Stimulated activated CD4-positive, alpha-beta T cell treated with anti-CD3 and anti-CD28 coated beads, Interleukin-15, amount 100 ng/mL, for 1 hour (primary cell): Measurements from ENCODE around the gene KIF16B.

ENCODE experiments used
- DNase-seq, 2 donors: peaks; one replicate each; pipeline ENCODE4 v3.0.0-alpha.2; 2020; ENCODE audit warnings: low read depth in 1 of 2, low spot score in 1 of 2

KIF16B gene

GRCh38 chr20:16364320-16364687 is 208.9 kb downstream of the KIF16B start:
- DNase-seq: no peak

DNA sequence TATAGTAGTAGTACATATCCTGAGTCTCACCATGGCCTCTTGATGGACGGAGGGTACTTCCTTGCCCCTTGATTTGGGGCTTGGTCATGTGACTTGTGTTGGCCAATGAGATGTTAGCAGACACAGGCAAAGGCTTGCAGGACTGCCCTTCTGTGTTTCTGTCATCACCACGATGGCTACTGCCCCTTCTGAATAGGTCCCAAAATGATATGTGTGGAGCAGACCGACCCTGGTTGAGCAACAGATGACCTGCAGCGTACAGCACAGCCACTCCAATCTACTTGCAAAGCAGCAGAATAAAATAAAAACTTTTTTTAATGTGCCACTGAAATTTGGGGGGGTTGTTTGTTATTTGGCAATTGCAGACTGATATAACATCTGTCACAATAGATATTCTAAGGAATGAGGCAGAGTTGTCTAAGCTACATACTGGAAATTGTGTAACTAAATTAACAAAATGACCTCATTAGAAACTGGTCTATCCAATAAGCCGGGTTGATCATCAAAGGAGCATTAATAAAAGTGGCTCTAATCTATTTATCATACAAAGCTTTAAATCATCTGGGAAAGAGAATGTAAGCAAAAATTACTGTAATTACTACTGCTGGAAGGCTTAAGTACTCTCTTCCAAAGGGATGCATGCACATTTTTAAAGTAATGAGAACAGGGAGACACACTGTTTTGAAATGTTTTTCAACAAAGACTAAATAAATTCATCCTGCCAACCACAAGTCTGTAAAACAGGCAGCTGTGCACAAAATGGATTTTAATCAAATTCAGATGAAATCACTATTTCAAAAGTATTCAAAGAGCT is 209.5 kb downstream of the KIF16B start:
- no peak for DNase-seq

DNA sequence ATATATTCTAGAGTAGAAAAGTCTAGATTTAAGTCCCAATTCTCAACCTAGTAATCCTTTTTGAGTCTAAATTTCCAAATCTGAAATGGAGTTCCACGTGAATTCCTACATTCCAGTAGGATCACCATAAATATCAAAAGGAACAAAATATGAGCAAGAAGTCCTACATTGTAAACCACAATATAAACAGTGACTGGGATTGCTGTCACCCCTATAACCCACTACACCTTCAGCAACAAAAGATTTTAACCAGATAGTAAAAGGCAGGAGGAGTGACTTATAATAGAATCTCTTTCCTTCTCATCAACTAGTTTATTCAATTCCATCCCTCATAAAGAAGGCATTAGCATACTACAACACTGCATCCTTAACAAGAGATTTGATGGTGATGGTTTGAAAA is 210.6 kb downstream of the KIF16B start:
- DNase-seq: no peak

GRCh38 chr20:16360668-16361067 is 212.6 kb downstream of the KIF16B start:
- DNase-seq: no peak

DNA sequence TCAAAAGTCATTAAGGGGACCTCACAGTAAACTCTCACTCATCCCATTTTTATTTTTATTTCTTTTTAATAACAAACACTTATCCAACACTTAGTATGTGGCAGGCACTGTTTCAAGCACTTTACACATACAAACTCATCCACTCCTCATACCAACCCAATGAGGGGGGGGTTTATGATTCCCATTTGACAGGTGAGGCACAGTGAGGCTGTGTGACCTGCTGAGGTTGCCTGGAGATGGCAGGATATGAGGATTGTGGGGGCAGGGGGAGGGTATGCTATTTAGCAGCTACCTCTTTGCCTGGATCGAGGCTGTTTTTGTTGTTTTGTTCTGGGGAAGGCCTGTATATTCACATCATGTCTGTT is 219.8 kb downstream of the KIF16B start:
- DNase-seq: no peak

GRCh38 chr20:16352751-16353416 is 220.4 kb downstream of the KIF16B start:
- DNase-seq: no peak

GRCh38 chr20:16352321-16352720 is 220.9 kb downstream of the KIF16B start:
- no peak for DNase-seq

DNA sequence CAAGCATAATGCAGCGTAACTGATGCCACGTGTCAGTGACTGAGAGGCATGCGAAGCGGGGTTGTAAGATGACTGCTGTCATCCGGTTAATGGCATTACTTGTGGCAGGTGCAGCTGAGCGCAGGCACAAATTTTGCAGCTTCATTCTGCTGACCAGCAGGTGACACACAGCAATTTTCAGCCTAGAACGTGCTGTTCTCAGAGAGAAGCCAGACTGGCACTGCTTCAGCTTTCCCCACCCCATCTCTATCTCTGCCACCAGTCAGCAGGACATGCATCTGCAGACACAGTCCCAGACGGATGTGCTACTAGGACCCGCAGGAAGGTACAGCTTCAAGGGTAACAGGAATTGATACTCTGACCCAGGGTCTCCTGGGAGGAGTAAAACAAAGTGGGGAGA is 221.8 kb downstream of the KIF16B start:
- DNase-seq: no peak

DNA sequence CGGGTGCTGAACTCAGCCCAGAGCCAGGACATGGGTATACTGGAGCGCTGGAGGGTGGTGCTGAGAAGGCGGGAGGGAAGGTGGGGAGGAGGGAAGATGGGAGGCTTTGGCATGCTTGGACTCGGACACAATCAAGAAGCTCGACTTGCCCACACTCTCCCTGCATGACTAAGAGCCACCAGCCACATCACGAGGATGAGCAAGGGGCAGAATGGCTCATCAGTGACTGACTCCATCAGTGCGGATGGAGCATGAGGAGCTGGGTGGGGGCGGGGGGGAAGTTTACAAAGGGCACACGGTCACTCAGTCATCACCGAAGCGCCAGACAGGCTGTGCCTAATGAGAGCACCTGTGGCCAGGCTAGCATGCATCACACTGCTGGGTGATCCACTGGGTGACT is 222.8 kb downstream of the KIF16B start:
- DNase-seq: no peak

GRCh38 chr20:16349523-16350260 is 223.6 kb downstream of the KIF16B start:
- no peak for DNase-seq

DNA sequence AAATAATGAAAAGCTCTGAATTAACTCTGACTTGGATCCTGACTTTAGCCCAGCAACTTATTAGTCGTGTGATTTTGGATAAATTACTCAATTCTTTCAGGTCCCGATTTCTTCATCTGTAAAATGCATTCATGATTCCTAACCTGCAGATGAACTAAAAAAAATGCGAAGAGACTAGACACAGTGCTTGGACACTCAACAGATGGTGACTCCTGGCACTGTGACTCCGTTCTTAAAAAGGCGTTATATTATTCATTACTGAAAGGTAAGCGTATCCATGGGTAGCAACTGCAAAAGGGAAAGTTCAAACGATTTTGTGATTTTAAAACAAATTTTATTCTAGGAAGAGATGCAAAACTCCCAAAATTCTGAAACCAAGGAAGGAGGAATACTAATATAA is 226.3 kb downstream of the KIF16B start:
- DNase-seq: no peak

DNA sequence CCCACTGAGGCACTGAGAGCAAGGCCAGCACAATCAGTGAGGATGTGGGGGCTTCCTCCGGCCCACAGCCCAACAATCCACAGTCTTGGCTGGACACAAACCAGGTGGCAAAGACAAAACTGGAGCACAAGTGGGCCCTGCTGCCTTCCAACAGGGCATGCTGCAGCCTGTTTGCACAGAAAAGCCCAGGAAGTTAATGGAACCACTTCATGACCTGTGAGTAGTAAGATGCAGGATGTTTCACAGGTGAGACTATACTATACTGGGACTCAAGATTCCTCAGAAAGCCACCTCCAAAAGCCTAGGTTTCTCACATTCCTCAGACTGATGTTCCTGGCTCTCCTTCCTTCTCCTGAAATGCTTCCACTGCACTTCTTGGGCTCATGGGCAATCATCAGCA is 235.5 kb downstream of the KIF16B start:
- no peak for DNase-seq

- DNase-seq: no peak
These were observed 245.6 kb downstream of the KIF16B start for GRCh38 chr20:16327606-16328005.

DNA sequence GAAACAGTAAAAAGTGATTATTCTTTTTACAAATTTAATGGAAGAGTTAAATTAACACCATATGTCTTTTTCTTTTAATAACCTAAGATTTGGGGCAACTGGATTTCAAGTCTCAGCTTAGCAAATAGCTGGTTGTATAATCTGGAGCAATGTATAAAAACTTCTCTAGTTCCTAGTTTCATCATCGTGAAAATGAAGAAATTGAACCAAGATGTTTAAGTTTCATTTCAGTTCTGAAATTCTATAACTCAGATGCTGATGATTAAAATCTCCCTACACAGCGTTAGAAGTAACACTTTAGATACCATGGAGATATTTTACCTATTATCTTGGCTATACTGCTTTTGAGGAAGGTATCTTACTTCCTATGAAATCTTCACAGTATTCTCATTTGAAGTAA is 252.0 kb downstream of the KIF16B start:
- DNase-seq: no peak

GRCh38 chr20:16317445-16318362 is 255.5 kb downstream of the KIF16B start:
- no peak for DNase-seq

GRCh38 chr20:16316513-16316912 is 256.7 kb downstream of the KIF16B start:
- no peak for DNase-seq

DNA sequence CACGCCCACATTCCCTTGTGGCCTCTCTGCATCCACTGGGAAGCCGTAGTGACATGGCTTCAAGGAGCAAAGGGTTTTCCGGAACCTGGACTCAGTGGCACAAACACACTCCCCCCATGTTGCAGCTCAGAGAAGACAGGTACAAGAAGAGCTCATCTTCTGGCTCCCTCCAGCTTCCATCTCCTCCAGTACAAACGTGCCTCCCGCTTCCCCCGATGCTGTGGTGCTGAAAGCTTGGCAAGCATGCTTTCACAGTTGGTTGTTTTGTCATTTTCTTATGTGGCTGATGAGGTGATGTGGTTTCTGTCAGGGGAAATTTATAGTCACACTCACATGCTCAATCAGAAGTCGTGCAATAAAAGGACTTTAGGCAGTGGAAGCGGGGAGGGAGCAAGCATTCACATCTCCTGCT is 258.5 kb downstream of the KIF16B start:
- DNase-seq: no peak

DNA sequence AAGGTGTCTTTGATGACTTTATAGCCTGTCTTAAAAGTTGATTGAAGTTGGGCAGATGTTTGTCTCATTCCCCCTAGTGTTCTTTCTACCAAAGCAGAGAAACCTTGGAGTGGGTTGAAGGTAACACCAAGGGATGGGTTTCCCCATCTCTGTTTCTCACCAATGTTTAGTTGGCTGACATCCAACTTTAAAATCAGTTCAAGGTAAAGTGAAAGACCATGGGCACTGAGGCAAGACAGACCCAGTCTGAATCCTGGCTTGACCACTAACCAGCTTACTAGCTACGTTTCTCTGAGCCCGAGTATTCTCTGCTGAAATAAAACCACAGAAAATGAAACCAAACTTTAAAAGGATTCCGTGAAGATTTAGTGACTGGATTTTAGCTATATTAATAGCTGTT is 258.9 kb downstream of the KIF16B start:
- no peak for DNase-seq

DNA sequence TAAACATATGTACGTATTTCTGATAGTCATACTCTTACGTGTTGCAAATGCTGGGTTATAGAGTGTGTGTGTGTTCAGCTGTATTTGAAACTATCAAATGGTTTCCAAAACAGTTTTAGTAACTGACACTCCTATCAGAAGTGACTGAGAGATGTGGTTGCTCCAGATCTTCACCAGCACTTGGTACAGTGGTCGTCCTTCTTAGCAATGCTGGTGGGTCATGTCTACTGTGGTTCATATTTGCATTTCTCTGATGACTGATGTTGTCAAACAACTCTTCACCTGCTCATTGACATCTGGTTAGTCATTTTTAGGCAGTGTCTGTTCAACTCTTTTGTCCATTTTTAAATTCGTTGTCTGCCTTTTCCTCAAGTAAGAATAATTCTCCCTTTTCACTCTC is 259.3 kb downstream of the KIF16B start:
- DNase-seq: no peak

- no peak for DNase-seq
These were observed 260.2 kb downstream of the KIF16B start for GRCh38 chr20:16312998-16313397.

- no peak for DNase-seq
These were observed 261.5 kb downstream of the KIF16B start for GRCh38 chr20:16311756-16312155.
